COLO668 (cell line): ENCODE data around the gene USP37.
"Not testable (repeated sequence)": the region's sequence is repeated elsewhere in the genome, so short reads cannot be mapped to it uniquely, and the experiment has no call there.

Experiments used
- DNase-seq: peaks from one replicate; lab custom pipeline; 2025; ENCODE audit not compliant: unreplicated experiment; lab: John Stamatoyannopoulos, UW

Gene USP37

GRCh38 chr2:218557941-218558340 is 10.2 kb downstream of the USP37 start:
- DNase-seq = no peak

- no peak for DNase-seq
Observed at GRCh38 chr2:218555527-218555926, 12.6 kb downstream of the USP37 start.

- DNase-seq = not testable (repeated sequence)
Observed at GRCh38 chr2:218554225-218554624, 13.9 kb downstream of the USP37 start.

GRCh38 chr2:218547978-218548377 is 20.2 kb downstream of the USP37 start:
- no peak for DNase-seq

GRCh38 chr2:218547511-218547910 is 20.6 kb downstream of the USP37 start:
- DNase-seq = no peak

GRCh38 chr2:218546012-218546411 is 22.1 kb downstream of the USP37 start:
- DNase-seq = no peak

- no peak for DNase-seq
Observed at GRCh38 chr2:218540015-218540414, 28.1 kb downstream of the USP37 start.

GRCh38 chr2:218536804-218537494 is 31.2 kb downstream of the USP37 start:
- DNase-seq = no peak

GRCh38 chr2:218529990-218530389 is 38.2 kb downstream of the USP37 start:
- DNase-seq = no peak

- not testable (repeated sequence) for DNase-seq
Observed at GRCh38 chr2:218528409-218528808, 39.7 kb downstream of the USP37 start.

- DNase-seq = no peak
Observed at GRCh38 chr2:218523651-218524050, 44.5 kb downstream of the USP37 start.

- no peak for DNase-seq
Observed at GRCh38 chr2:218518876-218519275, 49.3 kb downstream of the USP37 start.

- no peak for DNase-seq
Observed at GRCh38 chr2:218517434-218518206, 50.5 kb downstream of the USP37 start.

- no peak for DNase-seq
Observed at GRCh38 chr2:218516614-218517013, 51.5 kb downstream of the USP37 start.

- no peak for DNase-seq
Observed at GRCh38 chr2:218513676-218514075, 54.5 kb downstream of the USP37 start.

GRCh38 chr2:218508299-218508698 is 59.9 kb downstream of the USP37 start:
- no peak for DNase-seq

- no peak for DNase-seq
Observed at GRCh38 chr2:218505754-218506371, 62.3 kb downstream of the USP37 start.

- no peak for DNase-seq
Observed at GRCh38 chr2:218501665-218502064, 66.5 kb downstream of the USP37 start.

GRCh38 chr2:218500501-218501060 is 67.6 kb downstream of the USP37 start:
- DNase-seq = no peak

- DNase-seq = no peak
Observed at GRCh38 chr2:218485986-218486667, 82.0 kb downstream of the USP37 start.

GRCh38 chr2:218482651-218483050 is 85.5 kb downstream of the USP37 start:
- no peak for DNase-seq
